AG04450 (cell line): Measurements from ENCODE around the gene KCNH1. TPM values are rescaled to one million over a fixed set of nuclear protein-coding genes. Genes with fewer than 3 reads are reported as not detected.

Source experiments
- CTCF ChIA-PET: fragments of 300-600, 350-600 bp; formaldehyde crosslinking; extraction: SDS; loops from one replicate; lab custom pipeline; 2022; ENCODE audit warnings: antibody characterized with exemption, inconsistent platforms; lab: Charles Lee
- POLR2A ChIA-PET: fragments of 350-600 bp; formaldehyde crosslinking; extraction: SDS; loops from one replicate; lab custom pipeline; 2021; ENCODE audit warnings: antibody characterized with exemption, inconsistent platforms; lab: Yijun Ruan, JAX
- DNase-seq: peaks from one replicate; pipeline ENCODE4 v3.0.0-alpha.2; 2011; ENCODE audit warnings: low read depth, low spot score
- H3K27ac ChIP-seq: one replicate; pipeline ENCODE4 v1.5.1; 2012; ENCODE audit warnings: low read depth, low read length, control low read depth
- H3K27me3 ChIP-seq: one replicate; pipeline ENCODE4 v1.6.0; 2012; ENCODE audit warnings: low read length; ENCODE audit not compliant: control insufficient read depth, insufficient read depth
- H3K4me3 ChIP-seq: 2 replicates; pipeline ENCODE4 v1.5.1; 2011; ENCODE audit warnings: mild to moderate bottlenecking, low read depth, low read length, control low read depth
- H3K9me3 ChIP-seq: 2 replicates; pipeline ENCODE4 v1.5.1; 2012; ENCODE audit warnings: low read length; ENCODE audit not compliant: control insufficient read depth, insufficient read depth
- polyA plus RNA-seq: library from polyadenylated mRNA; depleted of rRNA; stranded (reverse); fragments of >200 nt; gene quantifications from 2 replicates; pipeline ENCODE4 v1.2.3, GENCODE V29; 2011
- TF ChIP-seq, protein P1 (sequence below): IDR thresholded peaks from 2 replicates; pipeline ENCODE4 v1.5.1; 2011; ENCODE audit warnings: low read depth, low read length, control low read depth, inconsistent platforms

KCNH1 gene
- polyA plus RNA-seq, 1 experiment = 0.31 TPM

DNA sequence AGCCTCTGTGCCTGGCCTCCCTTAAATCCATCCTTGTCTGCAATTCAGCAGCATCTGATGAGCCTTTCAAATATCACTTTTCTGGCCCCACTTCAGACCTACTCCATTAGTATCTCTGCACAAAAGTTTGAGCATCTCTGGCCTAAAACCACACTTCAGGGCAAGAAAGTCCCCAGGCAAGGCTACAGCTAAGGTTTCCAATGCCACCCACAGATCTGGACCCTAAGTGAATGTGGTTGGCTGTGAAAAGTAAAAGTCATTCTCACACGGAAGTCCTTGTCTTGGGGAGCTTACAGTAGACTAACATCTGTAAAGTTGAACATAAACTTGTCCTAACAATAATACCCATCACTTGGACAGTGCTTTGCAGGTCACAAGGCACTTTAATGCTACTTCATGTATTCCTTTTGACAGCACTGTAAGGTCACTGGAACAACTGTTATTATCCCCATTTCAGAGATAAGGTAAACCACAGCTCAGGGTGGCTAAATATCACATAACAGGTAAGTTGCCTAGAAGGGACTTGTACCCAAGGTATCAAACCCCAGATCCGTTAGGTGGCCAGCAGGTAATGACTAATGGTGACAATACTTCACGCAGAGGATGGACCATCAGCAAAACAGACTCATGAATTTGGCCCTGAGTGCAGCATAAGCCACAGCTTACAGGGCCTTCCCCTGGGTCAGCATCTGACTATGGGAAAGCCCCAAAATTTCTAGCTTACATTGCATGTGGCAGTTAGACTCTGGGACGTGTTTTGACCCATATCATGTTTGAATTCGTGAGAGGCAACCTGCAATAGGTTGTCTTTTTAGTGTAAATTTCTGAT, 449.3 kb downstream of the KCNH1 start:
- TF ChIP-seq, protein P1, sequence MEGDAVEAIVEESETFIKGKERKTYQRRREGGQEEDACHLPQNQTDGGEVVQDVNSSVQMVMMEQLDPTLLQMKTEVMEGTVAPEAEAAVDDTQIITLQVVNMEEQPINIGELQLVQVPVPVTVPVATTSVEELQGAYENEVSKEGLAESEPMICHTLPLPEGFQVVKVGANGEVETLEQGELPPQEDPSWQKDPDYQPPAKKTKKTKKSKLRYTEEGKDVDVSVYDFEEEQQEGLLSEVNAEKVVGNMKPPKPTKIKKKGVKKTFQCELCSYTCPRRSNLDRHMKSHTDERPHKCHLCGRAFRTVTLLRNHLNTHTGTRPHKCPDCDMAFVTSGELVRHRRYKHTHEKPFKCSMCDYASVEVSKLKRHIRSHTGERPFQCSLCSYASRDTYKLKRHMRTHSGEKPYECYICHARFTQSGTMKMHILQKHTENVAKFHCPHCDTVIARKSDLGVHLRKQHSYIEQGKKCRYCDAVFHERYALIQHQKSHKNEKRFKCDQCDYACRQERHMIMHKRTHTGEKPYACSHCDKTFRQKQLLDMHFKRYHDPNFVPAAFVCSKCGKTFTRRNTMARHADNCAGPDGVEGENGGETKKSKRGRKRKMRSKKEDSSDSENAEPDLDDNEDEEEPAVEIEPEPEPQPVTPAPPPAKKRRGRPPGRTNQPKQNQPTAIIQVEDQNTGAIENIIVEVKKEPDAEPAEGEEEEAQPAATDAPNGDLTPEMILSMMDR = no peak
- DNase-seq = no peak
- CTCF ChIA-PET = no interaction called here

DNA sequence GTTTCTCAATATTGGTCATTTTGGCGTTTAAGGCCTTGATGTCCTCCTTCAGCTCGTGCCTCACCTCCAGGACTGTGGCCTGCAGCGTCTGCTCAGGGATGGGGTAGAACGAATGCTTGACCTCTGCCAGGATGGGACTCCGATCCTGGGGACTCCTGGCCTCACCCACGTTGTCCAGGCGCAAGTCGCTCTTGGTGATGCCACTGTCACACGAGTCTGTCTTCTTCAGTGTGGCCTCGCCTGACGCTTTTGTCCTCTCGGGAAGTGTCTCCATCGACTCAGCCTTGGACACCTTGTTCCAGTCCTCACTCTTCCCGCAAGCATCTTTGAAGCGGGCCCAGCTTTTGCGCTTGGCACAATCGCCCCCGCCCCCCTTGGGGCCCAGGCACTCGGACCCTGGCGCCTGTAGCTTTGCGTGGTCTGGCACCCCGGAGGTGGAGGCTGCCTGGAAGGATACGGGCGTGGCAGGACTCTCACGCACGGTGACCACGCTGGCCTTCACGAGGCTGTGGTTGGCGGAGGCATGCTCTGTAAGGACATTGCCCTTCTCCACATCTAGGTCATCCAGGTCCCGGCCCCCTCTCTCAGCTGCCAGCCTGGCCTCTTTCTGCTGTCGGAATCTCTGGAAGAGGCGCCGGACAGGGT, 450.4 kb downstream of the KCNH1 start:
- H3K9me3 ChIP-seq = no peaks in the 10 kb centered on the region
- no peak overlapping the region for H3K27ac ChIP-seq
- TF ChIP-seq, protein P1 = no peak
- no peaks in the 10 kb centered on the region for H3K27me3 ChIP-seq
- no peak overlapping the region for H3K4me3 ChIP-seq
- DNase-seq = no peak
- POLR2A ChIA-PET = no interaction called here
- CTCF ChIA-PET = no interaction called here

More for the DNA sequence above, 449.3 kb downstream of the KCNH1 start:
- Histone ChIP-seq H3K27ac (no peak overlapping the region), H3K9me3 (no peaks in the 10 kb centered on the region), H3K4me3 (no peak overlapping the region), H3K27me3 (no peaks in the 10 kb centered on the region)
- POLR2A ChIA-PET = no interaction called here

DNA sequence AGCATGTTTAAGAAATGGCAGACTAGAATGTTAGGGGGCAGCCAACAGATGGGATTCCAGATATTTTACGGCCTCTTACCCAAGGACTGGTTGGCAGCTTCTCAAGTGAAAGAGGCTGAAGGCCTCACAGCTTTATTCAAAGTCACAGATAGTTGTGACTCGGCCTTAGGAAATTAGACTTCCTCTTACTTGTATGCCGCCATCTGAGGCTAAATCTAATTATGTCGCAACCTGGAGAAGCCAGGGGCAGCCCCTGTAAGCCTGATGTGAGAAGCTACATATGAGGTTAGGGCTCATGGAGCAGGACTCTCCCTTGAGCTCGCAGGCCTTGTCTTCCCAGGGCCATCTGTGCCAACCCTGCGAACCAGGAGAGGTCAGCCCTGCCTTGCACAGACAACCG, 452.8 kb downstream of the KCNH1 start:
- Histone ChIP-seq H3K27ac (no peak overlapping the region), H3K9me3 (no peaks in the 10 kb centered on the region), H3K4me3 (no peak overlapping the region), H3K27me3 (no peaks in the 10 kb centered on the region)
- TF ChIP-seq, protein P1 = no peak
- DNase-seq = no peak
- POLR2A ChIA-PET = no interaction called here
- CTCF ChIA-PET = no interaction called here

DNA sequence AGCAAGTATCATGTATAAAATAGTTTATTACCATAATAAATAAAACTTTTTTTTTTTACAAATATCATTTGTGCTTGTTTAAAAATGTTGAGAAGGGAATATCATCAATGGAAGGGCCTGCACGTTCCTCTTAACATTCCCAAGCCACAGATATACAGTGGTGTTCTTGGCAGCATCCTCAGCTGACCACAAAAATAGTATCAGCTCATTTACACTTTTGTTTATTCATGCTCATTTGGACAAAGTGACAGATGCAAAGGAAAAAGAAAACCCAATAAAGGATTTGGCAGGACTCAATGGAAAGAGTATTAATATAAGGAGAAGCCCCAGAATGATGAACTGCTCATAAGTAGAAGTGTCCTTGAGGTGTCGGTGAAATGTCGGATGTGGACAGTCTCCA, 455.6 kb downstream of the KCNH1 start:
- DNase-seq = no peak
- ChIA-PET POLR2A (no interaction called here), CTCF (no interaction called here)
- Histone ChIP-seq H3K27me3 (no peaks in the 10 kb centered on the region), H3K27ac (no peak overlapping the region), H3K9me3 (no peaks in the 10 kb centered on the region), H3K4me3 (no peak overlapping the region)
- TF ChIP-seq, protein P1 = no peak

DNA sequence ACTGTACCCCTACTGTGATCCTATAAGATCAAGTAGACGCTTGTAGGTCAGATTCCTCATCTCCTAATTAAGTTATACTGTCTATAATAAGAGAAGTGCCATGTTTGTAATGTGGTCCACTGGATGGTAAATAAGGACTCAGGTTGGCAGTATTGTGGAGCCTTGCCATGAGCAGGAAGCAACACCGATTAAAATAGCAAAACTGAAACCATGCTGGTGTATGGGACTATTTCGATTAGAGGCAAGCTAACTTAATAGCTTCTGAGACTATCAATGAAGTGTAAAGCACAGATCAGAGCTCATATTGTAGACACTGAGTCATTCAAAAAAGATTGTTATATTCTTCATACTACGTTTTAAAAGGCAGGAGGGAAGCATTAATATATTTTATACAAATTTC, 456.4 kb downstream of the KCNH1 start:
- TF ChIP-seq, protein P1 = no peak
- H3K27ac ChIP-seq = no peak overlapping the region
- POLR2A ChIA-PET = no interaction called here
- CTCF ChIA-PET = no interaction called here
- H3K27me3 ChIP-seq = no peaks in the 10 kb centered on the region
- H3K4me3 ChIP-seq = no peak overlapping the region
- no peaks in the 10 kb centered on the region for H3K9me3 ChIP-seq
- no peak for DNase-seq
